GM18861 (cell line): ENCODE measurements around the gene CDC6.

Source experiments
- ATAC-seq: cut with Tn5 transposase; IDR thresholded peaks from one replicate; pipeline ENCODE4 v1.9.1; 2021; ENCODE audit not compliant: unreplicated experiment

Gene CDC6

DNA sequence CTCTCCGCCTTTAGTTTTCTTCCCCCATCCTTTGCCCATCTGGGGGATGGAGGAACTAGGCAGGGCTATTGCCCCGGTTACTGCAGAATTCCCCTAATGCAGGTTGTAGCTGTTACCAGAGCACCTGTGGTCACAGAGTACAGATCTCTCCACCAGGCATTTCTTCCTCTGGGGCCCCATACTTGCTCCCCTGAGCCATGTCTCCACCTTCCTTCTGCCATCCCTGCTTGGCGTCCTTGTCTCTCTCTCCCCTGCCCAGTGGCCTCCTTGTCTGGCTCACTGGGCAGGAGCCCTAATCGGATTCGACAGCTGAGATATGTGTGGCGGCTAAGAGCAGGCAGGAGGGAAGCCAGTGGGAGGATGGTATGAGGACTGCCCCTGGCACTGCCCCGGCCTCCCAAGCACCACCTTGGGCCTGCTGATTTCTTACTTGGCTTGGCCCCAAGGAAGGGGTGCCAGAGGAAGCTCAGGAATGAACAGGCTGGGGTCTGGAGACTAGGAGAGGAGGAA, 23.3 kb downstream of the CDC6 start:
- ATAC-seq, result no peak

DNA sequence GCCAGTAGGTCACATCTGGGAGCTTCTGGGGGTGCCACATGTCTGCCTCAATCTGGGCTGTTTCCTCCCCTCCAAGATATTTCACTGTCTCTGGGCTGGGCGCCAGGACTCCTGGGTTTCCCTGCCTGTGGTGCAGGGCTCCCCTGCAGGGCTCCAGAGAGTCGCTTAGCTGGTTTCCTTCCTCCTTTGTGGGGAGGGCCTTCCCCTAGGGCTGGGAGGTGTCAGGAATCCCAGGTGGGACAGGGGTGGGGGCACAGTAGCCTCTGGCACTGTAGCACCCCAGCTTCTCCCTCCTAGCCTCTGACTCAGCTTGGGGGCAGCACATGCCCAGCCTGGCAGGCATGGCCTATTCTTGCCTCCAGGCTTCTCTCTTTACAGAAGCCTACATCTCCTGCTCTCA, 23.9 kb downstream of the CDC6 start:
- ATAC-seq, result no peak

DNA sequence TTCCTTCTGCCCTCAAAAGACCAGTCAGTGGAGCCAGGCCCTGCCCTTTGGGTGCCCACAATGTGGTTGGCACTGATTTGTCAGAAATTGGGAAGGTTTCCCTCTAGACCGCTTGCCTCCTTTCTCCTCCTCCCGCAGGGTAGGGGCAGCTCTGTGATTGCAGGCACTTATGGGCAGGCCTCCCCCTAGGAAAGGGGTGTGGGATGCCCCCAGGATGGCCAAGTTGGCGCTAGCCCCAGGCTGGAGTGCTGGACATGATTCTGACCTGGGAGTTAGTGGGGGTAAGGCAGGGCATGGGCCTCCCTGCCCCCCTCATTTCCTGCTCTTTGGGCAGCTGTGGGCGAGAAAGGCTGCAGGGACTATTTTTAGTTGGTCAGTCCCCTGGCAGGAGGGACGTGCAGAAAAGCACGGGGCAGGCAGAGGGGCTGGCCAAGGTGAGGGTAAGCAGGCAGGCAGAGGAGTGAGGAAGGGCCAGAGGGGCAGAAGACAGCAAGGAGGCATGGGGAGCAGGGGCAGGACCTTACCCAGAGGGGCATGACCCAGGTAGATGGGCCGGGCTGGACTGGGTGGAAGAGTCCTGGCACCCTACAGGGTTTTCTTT, 24.6 kb downstream of the CDC6 start:
- ATAC-seq, result no peak

DNA sequence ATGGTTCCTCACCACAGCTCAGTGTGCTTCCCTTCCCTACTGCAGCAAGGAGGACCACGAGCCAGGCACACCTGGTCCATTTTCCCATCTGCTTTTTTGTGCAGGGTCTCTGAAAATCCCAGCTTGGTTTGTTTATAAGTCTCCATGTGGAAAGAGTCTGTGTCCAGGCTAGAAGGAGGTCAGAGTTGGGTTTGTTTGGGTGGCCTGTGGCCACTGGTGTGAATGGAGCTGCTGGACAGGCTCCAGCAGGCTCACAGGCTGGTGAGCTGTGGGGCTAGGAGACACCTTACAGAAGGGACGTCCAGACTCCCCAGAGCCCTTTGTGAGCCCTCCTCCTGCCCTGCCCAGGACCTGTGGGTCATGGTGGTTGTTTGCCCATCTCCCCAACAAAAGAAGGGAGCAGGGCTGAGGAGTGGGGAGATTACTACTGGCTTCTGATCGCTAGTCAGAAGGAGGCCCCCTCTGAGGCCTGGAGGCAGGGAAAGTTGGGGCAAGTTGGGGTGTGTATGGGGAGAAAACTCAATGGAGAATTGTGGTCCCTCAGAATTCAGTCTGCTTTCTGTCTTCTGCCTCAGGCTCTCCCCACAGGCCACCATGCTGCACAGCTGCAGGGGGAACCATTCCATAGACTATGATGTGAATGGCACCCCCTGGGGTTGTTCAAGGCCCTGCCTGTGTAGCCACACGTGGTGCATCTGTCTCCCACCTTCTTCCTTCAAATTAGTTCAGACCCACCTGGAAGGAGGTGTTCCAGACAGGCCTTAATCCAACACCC, 25.4 kb downstream of the CDC6 start:
- ATAC-seq, result no peak

DNA sequence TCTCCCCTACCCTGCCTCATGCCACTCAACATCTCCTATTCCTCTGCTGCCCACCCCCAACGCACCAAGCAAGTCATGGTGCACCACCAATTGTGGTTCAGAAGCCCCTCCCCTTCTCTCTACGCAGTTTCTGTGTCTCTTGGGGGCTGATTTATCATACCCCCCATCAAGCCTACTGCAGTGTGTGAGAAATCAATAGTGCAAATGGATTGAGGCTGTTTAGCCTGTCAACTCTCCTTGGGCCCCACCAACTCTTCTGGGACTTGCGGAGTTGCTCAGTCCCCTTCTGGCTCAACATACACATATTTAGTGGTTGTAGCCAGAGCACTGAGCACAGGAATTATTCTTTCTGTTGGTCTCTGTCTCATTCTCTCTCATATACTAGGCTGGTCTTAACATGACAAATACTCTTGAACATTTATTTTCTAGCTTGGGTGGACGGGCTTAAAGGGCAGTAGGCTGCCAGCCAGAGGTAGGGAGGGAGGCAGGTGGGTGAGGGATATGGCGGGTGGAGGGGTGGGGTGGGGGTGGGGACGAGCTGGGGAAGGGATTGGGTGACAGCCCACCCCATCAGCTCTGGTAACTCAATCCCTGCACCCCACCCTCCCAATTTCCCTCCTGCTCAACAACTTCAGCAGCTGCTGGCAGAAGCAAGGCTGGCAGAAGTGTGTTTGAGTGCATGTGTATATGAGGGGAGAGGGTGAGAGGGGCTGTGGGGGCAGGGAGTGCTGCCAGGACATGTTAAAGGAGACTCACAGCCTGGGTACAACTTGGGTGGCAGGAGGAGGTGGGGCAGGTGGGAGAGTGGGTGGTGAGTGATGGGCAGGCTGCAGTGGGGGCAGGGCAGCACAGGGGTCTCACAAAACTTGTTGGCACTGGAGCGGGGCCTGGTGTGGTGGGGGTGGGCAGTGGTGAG, 26.2 kb downstream of the CDC6 start:
- no peak for ATAC-seq

DNA sequence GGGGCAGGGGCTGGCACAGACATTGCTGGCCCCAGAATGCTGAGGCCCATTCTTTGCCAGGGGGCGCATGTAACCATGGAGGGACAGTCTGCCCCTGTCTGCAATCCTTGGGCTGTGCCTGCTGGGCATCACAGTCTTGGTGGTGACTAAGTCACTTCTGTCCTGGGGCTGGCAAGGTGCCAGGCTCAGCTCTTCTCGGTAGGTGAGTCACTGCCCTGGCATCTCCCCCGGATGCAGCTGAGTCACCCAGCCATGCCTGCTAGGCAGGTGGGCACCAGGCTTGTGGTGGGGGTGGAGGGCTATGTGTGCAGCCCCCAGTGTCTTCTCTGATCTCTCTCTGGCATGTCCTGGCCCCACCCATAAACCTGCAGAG, 26.9 kb downstream of the CDC6 start:
- no peak for ATAC-seq

DNA sequence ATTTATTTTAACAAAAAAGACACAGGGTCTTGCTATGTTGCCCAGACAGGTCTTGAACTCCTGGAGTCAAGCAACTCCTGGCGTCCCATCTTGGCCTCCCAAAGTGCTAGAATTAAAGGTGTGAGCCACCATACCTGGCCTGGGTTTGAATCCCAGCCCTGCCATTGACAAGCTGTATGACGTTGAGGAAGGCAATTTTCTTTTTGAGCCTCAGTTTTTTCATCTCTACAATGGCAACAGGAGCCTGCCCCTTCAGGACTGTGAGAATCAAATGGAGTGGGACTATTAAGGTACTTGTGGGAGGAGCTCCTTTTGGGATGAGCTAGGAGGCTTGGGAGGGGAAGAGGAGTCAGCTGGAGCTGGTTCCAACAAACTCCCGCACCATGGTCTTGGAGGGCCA, 27.5 kb downstream of the CDC6 start:
- ATAC-seq, result no peak

DNA sequence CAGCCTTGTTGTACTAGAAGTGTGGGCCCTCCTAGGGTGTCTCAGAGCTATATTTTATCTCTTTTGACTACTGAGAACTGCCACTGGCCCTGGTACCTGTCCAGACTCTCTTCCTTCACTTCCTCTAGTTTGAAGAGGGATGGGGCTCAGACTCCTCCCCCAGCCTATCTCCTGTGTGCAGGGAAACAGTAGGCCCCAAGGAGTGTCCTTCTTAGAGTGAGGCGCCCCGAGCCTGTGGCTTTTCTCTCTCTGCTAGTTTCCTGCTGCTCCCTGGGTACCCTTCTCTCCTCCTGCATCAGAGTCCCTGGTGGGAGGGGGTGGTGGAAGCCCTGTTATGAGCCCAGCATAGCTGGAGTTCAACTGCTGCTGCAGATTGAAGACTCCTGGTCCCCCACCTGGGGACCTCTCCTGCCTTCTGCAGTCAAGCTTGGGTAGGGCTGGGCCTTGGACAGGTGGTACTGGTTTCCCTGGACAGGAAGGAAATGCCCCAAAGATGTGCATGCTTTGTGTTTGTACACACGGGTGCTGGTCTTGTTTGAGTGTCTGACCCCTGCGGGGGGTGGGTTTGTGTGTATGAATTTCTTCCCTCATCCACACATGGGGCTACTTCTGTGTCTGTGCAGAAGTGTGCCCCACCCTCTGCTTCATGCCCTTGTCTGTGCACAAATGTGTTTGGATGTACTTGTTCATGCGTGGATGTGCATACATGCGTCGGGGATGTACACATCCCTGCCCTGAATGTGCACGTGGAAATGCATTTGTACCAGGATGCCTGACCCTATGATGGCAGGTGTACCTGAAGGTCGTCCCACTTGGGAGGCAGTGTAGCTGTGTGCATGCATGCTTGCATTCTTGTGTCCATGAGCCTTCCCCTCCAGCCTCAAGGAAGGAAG, 28.2 kb downstream of the CDC6 start:
- ATAC-seq, result no peak

DNA sequence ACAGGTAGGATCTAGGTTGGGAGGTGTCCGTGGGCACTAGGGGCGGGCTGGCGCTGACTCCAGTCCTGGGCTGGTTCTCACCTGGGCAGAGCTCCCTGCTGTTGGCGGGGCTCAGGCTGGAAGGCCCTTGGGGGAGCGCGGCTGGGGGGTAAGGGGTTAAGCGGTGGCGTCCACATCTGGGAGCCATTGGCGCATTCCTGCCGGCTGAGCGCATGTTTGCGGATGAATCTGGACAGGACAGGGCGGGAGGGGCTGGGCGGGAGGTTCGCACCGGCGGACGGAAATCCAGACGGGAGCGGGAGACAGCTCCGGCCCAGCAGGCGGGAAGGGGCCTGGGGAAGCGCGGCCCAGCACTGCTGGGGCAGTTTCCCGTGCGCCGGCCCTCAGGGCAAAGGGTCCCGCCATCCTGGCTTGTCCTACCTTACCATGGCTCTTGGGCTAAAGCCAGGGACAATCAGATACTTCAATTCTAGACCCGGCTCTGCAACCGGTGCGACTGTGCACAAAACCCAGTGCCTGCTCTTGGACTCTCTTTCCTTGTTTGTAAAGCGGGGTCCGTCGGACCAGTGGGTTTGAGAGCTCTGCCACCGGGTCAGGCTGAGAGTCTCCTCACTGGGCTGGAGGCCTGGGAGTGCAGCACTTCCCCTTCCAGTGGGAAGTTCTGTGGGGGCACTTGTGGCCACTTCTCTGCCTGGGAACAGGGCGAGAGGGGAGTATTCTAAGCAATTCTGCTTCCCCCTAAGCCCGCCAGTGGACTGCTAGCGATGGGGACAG, 29.1 kb downstream of the CDC6 start:
- no peak for ATAC-seq

DNA sequence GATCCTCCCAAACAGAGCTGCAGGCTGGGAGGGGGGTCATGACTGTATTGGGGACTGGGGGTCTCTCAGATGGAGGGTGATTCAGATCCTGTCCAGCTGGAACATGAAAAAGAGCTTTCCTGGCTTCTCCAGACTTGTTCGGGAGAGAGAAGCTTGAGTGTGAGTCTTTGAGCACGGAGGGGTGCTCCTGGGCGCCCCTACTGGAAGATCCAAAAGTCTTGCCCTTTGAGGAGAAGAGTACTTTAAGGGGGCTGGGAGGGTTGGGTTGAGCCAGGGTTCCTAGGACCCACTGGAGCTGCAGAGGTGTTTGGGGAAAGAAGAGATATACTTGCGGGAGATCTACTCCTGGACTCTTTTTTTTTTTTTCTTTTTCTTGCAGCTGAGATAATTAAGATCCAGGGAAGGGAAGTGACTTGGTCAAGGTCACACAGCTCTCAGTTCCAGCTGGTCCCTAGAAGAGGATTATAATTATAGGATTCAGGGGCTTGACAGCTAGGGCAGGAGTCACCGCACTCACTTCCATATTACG, 29.7 kb downstream of the CDC6 start:
- ATAC-seq, result no peak

DNA sequence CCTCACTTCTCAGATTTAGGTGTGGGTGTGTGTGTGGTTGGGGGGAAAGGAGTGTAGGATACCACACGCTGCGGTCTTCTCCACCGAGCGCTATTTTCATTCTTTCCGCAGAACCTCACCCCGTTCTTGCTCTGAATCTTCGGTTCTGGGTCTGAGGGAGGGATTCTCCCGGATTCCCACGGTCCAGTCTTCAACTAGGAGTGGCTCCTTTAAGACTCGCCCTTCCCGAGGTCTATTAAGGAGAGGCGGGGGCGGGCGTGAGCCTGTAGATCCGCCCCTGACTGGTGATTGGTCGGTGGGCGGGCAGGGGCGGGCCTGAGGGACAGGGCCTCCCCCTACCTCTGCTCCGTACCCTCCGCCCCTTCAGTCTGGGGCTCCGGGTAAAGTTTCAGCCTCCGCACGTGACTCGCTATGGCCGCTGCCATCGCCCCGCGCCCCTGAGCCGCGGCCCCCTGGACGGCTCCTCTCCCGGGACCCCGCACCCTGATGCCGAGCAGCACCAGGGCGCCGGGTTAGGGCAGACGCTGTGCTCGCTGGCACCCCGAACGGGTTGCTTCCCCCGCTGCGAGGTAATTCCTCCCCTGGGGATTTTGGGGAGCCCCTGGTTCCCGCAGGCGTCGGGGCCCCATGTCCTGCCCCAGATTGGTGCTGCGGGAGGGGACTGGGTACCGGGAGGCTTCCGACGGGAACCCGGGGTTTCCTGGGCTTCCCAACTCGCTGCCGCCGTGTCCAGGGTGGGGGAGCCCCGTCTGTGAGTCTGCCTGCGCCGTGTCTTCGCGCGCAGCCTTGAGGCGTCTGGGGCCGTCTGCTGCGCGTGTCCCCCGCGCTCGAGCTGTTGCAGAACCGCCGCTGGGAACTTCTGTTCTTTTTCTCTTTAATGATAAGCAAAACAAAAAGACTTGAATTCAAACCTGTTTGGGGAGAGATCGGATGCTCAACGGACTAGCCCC, 30.5 kb downstream of the CDC6 start:
- ATAC-seq, result peak; percentile 33

DNA sequence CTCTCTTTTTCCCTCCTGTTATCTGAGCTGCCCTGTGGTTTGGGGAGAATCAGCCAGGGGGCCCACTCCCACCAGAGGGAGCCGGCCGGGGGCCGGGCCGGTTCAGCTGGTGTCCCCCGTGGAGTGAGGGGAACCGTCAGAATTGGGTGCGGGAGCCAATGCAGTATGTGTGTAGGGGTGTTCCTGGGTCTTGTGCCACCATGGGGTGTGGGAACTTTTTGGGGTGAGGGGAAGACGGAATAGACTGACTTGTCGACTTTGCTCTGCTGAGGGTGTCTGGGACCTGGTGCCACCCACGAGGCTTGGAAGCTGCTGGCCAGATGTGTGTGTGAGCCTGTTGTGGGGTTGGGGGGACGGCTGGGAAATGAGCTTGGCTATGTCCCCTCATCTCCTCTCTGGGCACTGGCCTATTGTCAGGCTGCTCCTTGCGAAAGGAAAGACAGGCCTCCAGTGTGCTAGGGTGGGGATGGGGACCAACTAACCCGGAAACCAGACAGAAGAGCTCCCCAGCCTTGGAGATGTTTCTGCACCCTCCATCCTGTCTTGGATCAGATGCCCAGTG, 31.2 kb downstream of the CDC6 start:
- no peak for ATAC-seq

DNA sequence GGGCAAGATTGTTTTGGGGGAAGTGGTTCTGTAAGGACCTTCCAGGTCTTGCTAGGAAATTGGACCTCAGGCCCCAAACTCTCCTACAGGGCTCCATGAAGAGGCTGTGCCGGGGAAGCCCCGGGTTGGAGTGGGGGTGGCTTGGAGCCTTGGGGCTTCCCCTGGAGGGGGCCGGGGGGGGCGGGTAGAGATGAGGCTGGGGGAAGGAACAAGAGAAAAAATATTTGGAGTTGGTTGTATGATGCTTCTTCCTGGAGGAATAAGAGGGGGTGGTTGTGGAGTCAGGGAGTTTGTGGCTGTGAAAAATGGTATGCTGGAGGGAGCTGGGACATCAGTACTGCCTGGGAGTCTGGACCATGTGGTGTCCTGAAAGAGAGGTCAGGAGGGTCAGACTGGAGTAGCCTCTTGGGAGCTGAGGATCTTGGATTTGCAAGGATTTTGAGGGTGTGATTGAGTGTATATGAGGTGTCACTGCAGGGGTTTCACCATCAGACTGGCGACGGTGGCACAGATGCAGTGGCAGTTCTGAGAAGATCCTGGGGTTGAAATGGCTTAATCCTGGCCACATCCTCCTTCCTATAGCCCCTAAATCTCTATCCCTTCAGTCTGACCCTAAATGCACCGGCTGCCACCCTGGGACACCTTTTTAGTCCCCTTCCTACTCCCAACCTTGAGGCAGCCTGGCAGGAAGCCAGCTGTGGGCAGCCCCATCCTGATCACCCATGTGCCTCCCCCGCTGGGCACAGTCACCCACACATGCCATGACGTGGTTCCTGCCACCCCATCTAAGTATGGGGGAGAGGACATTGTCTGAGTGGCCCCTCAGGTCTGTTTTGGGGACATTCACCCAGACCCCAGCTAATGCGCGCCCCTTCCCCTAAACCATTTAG, 32.2 kb downstream of the CDC6 start:
- ATAC-seq, result no peak

DNA sequence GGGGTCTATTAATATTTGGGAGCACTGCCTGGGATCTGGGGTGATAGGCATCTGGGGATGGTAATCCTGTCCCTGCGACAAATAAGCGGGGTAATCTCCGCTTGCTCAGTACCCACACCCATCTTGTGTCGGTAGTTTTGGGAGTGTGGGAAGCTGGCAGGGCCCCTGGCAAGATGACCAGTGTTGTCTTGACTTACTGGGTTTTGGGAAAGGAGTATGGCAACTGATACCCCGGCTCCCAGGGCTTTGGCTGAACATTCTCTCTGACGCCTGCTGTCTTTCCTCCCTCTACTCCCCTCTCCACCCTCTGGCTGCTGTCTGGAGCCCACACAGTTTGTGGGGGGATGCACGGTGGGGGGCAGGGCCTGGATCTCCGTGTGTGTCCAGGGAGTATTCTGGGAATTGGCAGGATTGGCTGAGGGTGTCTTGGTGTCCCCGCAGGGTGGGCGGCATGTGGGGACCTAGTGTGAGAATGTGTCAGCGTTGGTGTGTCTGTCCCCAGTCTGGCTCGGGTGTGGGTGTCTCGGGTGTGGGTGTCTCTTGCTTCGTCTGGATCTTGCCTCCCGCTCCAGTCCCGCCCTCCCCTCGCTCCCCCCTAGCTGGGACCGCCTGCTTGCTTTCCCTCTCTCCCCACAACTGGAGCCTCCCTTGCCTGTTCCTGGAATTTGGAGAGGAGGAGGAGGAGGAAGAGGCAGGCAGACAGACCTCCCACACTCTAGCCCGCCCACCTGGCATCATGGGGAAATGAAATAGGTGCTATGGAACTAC, 33.3 kb downstream of the CDC6 start:
- ATAC-seq, result no peak

DNA sequence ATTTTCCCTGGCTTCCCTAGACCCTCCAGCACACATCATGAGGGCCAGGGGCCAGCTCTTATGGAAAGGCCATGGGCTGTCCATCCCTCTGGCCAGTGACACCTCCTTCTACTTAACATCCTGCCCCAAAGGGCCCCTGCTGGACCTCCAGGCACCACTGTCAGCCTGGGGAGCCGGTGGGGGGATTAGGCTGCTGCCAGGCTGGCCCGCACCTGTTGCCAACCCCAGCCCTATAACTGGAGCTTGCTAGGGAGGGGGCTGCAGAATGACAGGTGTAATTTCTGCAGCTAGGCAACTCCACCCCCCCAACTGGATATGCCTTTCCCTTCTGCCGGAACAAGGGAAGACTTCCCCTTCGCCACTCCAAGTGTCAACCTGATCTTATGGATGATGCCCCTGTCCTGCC, 33.8 kb downstream of the CDC6 start:
- ATAC-seq, result no peak

DNA sequence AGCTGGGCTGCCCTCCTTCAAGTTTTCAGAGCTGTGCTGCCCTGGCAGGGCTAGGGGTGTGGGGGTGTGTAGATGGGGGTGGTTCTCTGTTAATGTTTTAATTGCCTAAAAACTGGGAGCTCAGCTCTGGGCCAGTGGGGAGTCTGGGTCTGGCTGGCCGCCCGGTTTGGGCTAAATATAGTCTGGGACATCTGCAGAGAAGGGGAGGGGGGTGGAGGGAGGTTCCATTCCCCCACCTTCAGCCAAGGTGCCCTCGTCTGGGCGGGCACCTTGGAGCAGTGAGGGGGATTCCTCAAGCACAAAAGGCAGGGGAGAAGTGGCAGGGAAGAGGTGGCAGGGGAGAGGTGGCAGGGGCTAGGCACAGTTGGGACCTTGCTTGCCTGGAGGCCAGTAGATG, 34.3 kb downstream of the CDC6 start:
- no peak for ATAC-seq
